DND-41 (cell line): Measurements from ENCODE around the gene TRMT112.

Experiments
- CTCF ChIP-seq: IDR thresholded peaks from 2 replicates; pipeline ENCODE4 v1.5.1; 2012; ENCODE audit warnings: borderline replicate concordance, low read length, moderate library complexity, mild to moderate bottlenecking; ENCODE audit not compliant: poor library complexity, severe bottlenecking; ENCODE audit errors: extremely low read depth
- EZH2 ChIP-seq: IDR thresholded peaks from 3 replicates; pipeline ENCODE4 v1.6.1; 2012; ENCODE audit warnings: borderline replicate concordance, low read depth, mild to moderate bottlenecking, moderate library complexity, low read length, inconsistent platforms; ENCODE audit not compliant: severe bottlenecking

DNA sequence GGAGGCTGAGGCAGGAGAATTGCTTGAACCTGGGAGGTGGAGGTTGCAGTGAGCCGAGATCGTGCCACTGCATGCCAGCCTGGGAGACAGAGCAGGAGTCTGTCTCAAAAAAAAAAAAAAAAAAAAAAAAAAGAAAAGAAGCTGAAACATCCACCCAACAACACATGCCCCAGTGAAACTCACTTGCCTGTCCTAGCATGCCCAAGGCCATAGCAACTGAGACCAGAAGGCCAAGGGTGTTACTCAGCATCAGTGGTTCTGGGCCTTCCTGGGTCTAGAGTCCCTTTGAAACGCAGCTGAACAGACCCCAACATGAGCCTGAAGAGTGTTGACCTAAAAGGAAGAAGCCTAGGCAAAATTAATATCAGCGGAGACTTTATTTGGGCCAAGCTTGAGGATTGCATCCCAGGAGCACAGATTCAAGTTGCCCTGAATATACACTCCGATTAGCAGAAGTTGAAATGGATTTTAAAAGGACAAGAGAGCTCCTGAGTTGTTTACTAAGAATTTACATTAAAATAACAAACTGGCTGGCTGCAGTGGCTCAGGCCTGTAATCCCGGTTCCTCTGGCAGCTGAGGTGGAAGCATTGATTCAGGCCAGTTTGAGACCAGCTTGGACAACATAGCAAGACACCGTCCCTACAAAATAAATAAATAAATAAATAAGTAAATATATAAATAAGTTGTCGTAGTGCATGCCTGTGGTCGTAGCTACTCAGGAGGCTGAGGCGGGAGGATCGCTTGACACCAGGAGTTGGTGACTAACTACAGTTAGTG is 7.5 kb upstream of the TRMT112 start:
- TF ChIP-seq CTCF: no peak
- TF ChIP-seq EZH2: no peak
